Amniotic stem cell (primary cell): ENCODE data around the gene PHIP.
A peak's percentile ranks its signal among the peaks of the same experiment; 100 is the strongest.

Source experiments
- DNase-seq: peaks from one replicate; lab custom pipeline; 2025; lab: John Stamatoyannopoulos, UW

Gene PHIP

GRCh38 chr6:79009819-79010218, 68.2 kb downstream of the PHIP start:
- DNase-seq = no peak

DNA sequence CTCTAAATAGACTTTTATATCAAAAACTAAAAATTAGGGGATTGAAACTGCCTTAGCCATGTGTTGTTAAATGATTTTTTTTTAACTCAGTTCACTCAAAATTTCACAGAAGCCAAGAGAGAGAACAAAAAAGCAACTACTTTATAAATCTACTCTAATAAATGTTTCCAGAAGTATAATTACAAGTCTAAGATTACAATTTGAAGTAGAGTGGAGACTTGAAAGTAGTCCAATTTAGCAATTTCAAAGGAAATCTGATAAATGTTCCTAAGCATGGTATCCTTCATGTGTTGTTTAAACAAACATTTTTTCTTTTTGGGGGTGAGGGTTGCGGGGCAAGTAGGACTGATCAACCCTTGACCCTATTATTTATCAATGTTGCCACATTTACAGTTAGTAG, 72.6 kb downstream of the PHIP start:
- no peak for DNase-seq

DNA sequence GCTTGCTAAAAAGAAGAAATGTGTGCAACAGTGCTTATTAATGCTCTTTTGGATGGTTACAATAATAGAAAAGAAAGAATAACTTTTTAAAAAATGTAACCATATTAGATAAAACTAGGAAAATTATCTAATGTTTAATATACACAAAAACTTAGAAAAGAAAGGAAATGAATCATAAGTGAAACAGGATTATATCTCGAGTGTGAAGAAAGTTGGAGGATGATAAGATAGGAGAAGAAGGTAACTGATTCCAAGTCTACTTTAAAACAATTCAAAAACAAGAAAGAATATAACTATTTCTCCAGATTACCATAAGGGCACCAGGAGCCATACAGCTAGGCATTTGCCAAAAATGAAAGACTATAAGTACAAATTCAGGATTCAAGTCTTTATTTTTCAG, 73.0 kb downstream of the PHIP start:
- no peak for DNase-seq

- no peak for DNase-seq
These were observed 73.8 kb downstream of the PHIP start for GRCh38 chr6:79004239-79004638.

GRCh38 chr6:79001415-79001814, 76.6 kb downstream of the PHIP start:
- DNase-seq = no peak

- DNase-seq = no peak
These were observed 78.3 kb downstream of the PHIP start for GRCh38 chr6:78999737-79000136.

DNA sequence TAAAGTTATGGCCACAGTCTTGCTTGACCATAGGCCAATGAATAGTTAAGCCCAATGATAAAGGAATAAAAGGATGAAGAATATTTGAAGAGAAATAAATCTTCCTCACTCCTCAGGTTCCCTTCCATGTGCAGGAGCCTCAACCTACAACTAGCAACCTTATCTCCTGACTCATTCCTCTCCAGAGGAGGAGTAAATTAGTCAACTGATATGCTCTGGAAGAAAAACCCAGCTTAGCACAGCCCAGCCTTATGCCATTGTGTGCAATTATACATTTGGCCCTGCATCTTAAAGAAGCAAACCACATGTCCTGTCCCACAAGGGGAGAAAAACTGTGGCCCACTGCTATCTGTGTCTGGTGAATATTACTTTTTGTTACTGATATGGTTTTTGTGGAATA, 82.1 kb downstream of the PHIP start:
- no peak for DNase-seq

GRCh38 chr6:78995346-78995745, 82.7 kb downstream of the PHIP start:
- DNase-seq = no peak

DNA sequence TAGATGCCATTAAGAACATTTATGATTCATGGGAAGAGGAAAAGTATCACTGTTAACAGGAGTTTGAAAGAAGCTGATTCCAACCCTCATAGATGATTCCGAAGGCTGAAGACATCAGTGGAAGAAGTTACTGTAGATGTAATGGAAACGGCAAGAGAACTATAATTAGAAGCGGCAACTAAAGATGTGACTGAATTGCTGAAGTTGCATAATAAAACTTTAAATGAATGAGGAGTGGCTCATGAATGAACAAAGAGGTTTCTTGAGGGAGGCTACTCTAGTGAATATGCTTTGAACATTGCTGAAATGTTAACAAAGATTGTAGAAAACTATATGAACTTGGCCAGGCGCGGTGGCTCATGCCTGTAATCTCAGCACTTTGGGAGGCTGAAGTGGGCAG, 84.1 kb downstream of the PHIP start:
- no peak for DNase-seq

DNA sequence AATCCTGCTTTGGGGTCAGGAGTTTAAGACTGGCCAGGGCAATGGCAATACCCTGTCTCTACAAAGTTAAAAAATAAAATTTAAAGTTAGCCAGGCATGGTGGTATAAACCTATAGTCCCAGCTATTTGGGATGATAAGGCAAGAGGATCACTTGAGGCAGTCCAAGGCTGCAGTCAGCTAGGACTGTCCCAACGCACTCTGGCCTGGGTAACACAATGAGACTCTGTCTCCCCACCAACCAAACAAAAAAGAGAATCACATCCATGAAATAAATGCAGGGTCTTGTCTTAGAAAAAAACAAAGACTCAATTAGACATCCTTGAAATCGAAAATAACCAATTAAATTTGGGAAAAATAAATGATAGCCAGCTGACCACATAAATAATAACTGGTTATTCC, 88.9 kb downstream of the PHIP start:
- no peak for DNase-seq

- DNase-seq = no peak
These were observed 91.9 kb downstream of the PHIP start for GRCh38 chr6:78986161-78986560.

GRCh38 chr6:78984225-78984950, 93.7 kb downstream of the PHIP start:
- no peak for DNase-seq

DNA sequence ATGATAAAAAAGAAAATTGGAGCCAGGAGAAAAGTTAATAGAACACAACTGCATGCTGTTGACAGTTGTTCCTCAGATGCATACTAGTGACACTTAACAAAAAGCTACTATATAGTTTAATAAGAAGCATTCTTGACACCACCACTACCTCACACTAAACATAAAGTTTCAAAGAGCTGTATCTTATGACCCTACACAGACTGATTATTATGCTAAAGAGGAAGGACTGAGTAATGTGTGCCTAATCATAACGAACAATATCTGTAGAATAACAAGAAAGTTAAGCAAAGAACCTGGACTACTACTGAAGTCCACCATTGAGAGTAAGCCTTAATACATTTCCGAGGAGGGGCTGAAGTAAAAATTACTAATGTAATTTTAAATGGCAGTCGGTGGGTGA, 110.9 kb downstream of the PHIP start:
- no peak for DNase-seq

DNA sequence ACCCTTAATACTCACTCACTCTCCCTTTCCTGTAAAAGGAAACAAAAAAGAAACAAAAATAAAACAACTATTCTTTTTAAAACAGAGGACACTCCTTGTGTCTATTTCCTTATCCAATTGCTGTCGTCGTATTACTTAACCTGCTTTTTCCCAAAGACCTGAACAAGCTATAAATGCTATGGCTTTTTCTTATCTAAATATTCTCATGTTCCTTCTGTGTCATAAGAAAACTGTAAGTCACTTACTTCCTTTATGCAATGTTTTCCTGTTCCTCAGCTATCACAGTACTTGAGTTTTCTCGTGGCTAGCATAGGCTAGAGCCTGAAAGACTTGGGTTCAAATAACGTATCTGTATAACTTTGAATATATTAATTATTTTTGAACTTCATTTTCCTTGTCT, 111.5 kb downstream of the PHIP start:
- no peak for DNase-seq

DNA sequence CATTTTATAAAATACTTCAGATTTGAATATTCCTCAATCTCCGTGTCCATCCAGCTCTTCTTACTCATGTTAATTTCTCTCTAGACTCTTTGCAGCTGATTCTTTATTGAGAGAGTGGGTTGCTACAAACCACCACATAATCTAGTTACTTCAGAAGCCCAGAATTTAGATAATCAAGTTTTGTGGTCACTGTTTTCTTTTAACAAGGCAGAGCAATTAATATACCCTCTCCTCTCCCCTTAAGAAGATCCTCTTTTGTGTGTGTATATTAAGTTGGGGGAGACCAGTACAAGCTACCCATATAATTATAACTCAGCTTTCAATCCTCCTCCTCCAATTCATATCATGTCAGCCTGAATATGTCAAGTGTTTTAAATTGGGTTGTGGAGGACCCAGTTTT, 115.6 kb downstream of the PHIP start:
- DNase-seq = no peak

GRCh38 chr6:78954740-78955139, 123.3 kb downstream of the PHIP start:
- DNase-seq = no peak

- DNase-seq = no peak
These were observed 124.3 kb downstream of the PHIP start for GRCh38 chr6:78953798-78954197.

DNA sequence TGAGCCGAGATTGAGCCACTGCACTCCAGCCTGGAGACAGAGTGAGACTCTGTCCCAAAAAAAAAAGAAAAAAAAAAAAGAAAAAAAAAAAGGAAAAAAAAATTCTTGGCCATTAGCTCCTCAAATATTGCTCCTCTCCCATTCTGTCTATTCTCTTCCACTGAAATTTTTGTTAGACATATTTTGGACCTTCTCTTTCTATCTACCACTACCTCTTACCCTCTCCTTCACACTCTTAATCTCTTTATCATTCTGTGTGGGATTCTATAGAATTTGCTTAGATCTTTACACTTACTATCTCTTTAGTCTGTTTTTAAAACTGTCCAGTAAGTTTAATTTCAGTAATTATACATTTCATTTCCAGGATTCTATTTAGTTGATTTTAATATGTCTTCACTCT, 125.7 kb downstream of the PHIP start:
- no peak for DNase-seq

DNA sequence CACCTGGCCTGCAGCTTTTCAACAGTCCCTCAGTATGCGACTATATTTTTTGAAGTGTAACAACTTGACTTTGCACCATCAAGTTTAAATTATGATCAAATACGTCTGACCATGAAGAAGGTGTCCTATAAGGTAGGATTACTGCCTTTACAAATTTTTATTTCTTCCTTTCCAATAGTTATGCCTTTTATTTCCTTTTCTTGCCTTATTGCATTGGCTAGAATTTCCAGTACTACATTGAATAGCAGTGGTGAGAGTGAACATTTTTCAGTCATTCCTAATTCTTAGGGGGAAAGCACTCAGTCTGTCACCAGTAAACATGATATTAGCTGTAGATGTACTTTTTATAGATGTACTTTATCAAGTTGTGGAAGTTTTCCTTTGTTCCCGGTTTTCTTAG, 129.3 kb downstream of the PHIP start:
- no peak for DNase-seq

DNA sequence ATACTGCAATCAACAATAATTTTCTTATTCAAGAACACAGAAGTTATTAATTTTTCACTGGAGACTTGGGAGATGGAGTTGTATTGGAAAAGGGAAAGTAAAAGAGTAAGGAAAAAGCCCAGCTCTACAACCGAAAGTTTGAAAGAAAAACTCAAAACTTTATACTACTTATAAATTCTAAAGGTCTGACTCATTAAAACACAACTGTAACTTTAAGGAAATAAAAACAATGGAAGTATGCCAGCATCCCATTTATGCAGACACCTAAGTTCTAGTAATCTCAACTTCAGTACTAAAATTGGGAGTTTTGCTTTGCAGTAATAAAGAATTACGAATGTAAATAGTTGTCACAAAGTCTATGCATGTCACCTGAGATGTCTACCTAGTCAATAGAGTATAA, 130.1 kb downstream of the PHIP start:
- DNase-seq = peak; percentile 4

DNA sequence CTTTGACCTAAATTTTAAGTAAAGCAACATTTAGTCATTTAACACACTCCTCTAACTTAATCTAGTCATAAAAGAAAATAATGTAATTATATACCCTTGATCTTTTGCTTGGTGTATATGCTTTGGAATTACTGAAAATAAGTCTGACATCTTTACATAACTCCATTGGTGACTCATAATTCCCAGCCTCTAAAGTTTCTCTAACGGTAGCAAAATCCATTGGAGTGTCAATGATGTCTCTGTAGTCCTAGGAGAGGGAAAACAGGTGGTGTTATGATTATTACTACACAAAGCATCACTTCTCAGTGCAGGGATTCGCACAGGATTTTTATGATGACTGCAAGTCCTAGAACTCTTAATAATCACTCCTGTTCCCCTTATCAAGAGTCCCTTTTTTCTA, 130.5 kb downstream of the PHIP start:
- no peak for DNase-seq

DNA sequence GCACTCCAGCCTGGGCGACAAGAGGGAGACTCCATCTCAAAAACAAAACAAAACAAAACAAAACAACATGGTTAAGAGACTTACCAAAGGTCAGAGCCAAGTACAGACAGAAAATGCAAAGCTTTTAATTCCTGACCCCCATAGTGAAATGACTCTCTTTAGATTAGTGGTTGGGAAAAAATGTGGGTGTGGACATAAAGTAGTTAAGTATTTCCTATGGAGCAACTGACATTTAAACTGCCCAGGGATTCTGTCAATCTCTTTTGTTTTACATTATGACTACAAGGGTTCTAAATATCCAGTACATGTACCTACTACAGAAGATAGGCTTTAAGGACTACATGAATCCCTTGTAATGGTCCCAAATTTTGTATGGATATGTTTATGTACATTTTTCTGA, 135.6 kb downstream of the PHIP start:
- no peak for DNase-seq

DNA sequence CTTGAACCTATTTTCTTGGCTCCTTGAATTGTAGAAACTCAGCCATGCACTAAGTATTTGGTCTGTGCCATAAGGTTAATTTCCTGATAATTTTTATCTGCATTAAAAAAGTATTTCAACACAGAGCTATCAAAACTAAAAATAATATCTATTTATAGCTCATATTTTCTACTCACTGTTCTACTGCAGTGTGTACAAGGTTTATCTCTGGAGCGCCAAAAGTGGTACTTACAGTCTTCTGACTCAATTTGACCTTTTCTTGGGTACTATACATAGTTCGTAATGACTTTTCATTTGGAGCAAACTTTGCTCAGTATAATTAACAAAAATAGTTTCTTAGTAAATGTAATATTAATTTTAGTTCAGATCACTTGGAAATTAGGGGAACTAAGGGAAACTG, 141.5 kb downstream of the PHIP start:
- no peak for DNase-seq

GRCh38 chr6:78935553-78935952, 142.5 kb downstream of the PHIP start:
- no peak for DNase-seq

GRCh38 chr6:78925317-78925716, 152.7 kb downstream of the PHIP start:
- DNase-seq = no peak
